GM23248 (cell line): Measurements from ENCODE around the gene ZBTB6.

ENCODE experiments used
- EZH2 ChIP-seq: fragments of 200-600 bp; sonication (generic); IDR thresholded peaks from 2 replicates; pipeline ENCODE4 v1.6.1; 2018; ENCODE audit warnings: antibody characterized with exemption, mild to moderate bottlenecking; ENCODE audit not compliant: insufficient read depth, poor library complexity, severe bottlenecking
- EZH2phosphoT487 ChIP-seq: fragments of 200-600 bp; sonication (generic); IDR thresholded peaks from 2 replicates; pipeline ENCODE4 v1.6.1; 2018; ENCODE audit warnings: antibody characterized with exemption, moderate library complexity, mild to moderate bottlenecking, low read depth; ENCODE audit not compliant: insufficient read depth

DNA sequence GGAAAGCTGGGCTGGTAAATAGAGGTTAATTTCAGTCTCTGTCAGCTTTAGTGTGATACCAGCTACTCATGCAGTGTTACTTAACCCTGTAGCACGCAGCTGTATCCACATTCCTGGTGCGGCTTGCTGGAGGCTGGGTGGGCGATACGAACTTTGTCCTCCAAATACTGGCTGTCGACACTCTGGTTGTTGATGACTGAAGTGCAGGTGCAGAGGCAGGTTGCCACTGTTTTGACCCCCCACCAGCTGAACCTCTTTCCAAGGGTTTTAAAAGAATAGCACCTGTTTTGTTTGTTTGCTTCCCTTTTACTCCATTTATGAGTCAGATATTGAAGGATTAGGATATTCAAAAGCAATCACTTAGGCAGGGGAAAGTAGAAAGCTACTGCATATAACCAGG is 23.3 kb upstream of the ZBTB6 start:
- TF ChIP-seq EZH2 (no peak), EZH2phosphoT487 (no peak)
